Skeletal muscle satellite cell (primary cell): ENCODE results near the gene RRP9. TPM values are rescaled to one million over a fixed set of nuclear protein-coding genes. Genes with fewer than 3 reads are reported as not detected.

ENCODE experiments used
- small RNA-seq: library from RNA; depleted of rRNA; stranded (forward); fragments of <200 nt; gene quantifications from one replicate; pipeline ENCODE3, GENCODE V24; 2012

Gene RRP9

Small RNA genes lying within 50 kb of the gene (small RNA-seq; reads per million reads assigned to genes)
- gene AC115284.1 = not detected
